ENCODE results near the gene CCNQ.
"Not testable (repeated sequence)": the region's sequence is repeated elsewhere in the genome, so short reads cannot be mapped to it uniquely, and the experiment has no call there.

CCNQ gene

DNA sequence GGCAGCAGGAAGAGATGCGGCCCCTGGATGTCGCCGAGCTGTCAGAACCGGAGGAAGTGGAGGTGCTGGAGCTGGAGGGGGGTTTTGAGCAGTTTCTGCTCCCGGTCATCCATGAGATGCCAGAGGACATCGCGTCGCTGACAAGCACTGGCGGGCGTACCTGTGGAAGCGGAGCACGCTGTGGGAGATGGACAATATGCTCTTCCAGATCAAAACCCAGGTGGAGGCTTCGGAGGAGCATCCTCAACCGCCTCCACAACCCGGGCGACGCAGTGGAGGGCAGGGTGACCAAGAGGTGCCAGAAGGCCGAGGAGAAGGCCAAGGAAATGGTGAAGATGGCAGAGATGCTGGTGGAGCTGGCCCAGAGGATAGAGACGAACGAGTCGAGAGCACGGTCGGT lies 7.6 kb upstream of the CCNQ start:
- H3K4me3 ChIP-seq (ENCODE audit: low read depth, low read length): no peak overlapping the region
- TF ChIP-seq, protein P1, sequence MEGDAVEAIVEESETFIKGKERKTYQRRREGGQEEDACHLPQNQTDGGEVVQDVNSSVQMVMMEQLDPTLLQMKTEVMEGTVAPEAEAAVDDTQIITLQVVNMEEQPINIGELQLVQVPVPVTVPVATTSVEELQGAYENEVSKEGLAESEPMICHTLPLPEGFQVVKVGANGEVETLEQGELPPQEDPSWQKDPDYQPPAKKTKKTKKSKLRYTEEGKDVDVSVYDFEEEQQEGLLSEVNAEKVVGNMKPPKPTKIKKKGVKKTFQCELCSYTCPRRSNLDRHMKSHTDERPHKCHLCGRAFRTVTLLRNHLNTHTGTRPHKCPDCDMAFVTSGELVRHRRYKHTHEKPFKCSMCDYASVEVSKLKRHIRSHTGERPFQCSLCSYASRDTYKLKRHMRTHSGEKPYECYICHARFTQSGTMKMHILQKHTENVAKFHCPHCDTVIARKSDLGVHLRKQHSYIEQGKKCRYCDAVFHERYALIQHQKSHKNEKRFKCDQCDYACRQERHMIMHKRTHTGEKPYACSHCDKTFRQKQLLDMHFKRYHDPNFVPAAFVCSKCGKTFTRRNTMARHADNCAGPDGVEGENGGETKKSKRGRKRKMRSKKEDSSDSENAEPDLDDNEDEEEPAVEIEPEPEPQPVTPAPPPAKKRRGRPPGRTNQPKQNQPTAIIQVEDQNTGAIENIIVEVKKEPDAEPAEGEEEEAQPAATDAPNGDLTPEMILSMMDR (IDR thresholded peaks at IDR 0.05; ENCODE audit: low read depth, low read length): no peak

DNA sequence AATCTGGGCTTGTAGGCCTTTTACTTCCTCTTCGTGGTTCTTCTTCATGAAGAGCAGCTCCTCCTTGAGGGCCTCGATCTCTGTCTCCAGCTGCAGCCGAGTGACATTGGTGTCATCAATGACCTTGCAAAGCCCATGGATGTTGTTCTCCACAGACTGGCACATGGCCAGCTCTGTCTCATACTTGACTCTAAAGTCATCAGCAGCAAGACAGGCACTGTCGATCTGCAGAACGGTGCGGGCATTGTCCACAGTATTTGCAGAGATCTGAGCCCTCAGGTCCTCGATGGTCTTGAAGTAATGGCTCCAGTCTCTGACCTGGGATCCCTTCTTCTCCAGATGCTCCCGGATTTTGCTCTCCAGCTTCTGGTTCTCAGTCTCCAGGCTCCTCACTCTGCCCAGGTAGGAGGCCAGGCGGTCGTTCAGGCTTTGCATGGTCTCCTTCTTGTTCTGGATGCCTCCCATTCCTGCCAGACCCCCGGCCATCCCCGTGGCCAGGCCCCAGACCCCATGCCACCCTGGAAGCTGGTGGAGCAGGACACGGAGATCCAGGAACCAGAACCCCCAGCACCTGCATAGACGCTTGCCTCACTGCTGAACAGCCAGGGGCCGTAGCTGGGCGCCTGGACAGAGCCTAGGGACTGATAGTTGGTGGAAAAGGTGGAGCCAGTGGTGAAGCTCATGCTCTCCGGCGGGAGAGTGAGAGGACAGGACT lies 5.9 kb upstream of the CCNQ start:
- not testable (repeated sequence) for H3K4me3 ChIP-seq (ENCODE audit: low read depth, low read length)

DNA sequence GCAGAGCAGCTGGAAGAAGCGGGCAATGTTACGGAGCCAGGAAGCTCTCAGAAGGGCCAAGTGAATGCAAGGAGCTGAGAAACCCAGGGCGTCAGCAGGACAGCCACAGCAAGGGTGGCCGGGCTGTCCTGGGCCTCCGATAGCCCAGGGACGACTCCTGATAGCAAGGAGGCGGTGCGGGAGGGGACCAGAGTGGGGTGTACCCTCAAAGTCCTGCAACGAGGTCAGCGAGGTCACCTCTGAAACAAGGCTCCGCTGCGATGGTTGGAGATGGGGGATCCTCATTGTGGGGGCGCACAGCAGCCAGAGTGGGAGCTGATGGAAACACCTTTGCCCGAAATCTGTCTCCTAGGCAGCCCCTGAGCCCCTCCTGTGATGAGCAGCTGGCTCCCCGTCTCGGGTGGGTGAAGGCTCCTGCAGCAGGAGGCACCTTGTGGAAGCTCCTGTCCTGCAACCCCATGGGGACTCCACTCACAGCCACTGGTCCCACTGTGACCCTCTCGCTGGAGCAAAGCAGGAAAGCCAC lies 4.3 kb upstream of the CCNQ start:
- H3K4me3 ChIP-seq (ENCODE audit: low read depth, low read length): no peak overlapping the region
- TF ChIP-seq, protein P1 (IDR thresholded peaks at IDR 0.05; ENCODE audit: low read depth, low read length): no peak

DNA sequence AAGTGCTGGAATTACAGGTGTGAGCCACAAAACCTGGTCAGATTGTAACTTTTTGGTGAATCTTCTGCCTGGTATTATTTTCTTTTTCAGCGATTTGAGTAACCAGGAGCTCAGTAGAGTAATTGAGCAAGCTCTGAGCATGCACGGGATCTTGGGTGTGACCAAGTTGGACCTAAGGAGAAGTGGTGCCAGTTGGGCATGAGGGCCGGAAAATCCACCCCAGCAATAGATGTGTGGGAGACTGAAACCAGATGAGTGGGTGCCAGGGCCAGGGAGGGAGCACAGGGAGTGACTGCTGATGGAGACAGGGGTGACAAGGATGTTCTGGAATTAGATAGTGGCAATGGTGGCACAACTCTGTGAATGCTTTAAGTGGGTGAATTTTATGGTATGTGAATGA lies 3.7 kb upstream of the CCNQ start:
- no peak overlapping the region for H3K4me3 ChIP-seq (ENCODE audit: low read depth, low read length)
- TF ChIP-seq, protein P1 (IDR thresholded peaks at IDR 0.05; ENCODE audit: low read depth, low read length): no peak

DNA sequence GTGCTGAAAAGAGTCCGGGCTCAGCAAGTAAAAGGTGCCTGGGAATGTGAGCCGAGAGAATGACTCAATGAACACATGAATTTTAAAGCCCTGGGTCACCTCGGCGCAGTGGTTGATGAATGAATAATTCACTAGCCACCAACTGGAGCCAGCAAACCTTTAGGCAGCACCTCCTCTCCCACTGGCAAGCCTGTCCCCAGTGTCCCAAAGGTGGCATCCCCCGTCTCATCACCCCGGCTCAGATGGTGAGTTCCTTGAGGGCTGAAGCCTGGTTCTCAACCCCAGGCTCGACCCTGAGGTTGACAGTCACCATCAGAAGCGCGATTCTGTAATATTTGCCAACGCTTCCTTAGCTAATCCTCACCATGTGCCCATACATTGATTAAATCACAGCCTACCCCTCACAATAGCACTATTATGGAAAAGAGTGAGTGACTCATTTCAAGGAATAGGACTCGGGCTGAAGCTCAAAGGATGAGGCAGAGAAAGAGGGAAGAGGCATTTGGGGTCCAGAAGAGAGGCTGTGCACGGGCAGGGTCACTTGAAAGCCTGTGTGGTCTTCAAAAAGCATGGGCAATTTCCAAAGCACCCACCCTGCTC lies 2.7 kb upstream of the CCNQ start:
- H3K4me3 ChIP-seq (ENCODE audit: low read depth, low read length): no peak overlapping the region
- TF ChIP-seq, protein P1 (IDR thresholded peaks at IDR 0.05; ENCODE audit: low read depth, low read length): no peak

DNA sequence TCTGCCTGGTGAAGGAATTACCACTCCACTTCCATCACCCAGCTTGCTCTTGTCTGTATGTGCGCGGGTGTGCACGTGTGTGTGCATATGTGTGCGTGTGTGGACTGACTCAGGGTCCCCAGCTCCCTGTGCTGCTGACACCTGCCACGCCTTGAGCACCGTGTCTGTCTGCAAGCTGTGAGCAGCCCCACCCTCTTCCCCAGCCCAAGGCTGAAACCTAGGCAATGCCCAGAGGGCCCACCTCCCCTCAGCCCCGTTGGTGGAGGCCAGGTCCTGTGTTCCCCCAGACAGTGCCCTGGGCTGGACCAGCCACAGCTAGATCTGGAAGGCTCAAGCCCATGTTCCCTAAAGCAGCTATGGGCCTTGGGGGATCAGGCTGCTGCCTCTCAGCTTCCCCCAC lies 2.0 kb upstream of the CCNQ start:
- TF ChIP-seq, protein P1 (IDR thresholded peaks at IDR 0.05; ENCODE audit: low read depth, low read length): no peak
- no peak overlapping the region for H3K4me3 ChIP-seq (ENCODE audit: low read depth, low read length)

DNA sequence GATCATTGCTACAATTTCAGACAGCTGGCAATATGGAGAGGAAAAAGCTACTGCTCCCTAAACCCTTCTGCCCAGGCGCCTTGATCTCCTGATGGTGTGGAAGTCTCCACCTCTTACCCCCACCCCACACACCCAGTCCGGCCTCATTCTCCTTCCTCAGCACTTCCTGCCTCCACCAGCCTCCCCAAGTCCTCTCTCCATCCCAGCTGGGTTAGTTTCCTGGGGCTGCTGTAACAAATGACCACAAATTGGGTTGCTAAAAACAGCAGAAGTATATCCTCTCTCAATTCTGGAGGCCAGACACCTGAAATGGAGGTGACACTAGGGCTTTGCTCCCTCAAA lies 1.1 kb upstream of the CCNQ start:
- peak overlapping the region; percentile 67 for H3K4me3 ChIP-seq (ENCODE audit: low read depth, low read length)
- TF ChIP-seq, protein P1 (IDR thresholded peaks at IDR 0.05; ENCODE audit: low read depth, low read length): no peak
